ENCODE measurements around the gene CFTR. TPM values are rescaled to one million over a fixed set of nuclear protein-coding genes. Genes with fewer than 3 reads are reported as not detected.

Gene CFTR
- total and polyA plus RNA-seq, 2 donors from 2014 or later, result 2.5 to 12.8 TPM

GRCh38 chr7:117616694-117617093 lies 136.9 kb downstream of the CFTR start:
- Histone ChIP-seq H3K4me3 (ENCODE audit: low read length in 3 of 3) (no peak overlapping the region), H3K9me3 (ENCODE audit: control insufficient read depth in 2 of 3, insufficient read depth in 1 of 3, low read length in 3 of 3) (no peaks in the 10 kb centered on the region), H3K9ac (ENCODE audit: low read length in 3 of 3) (no peak overlapping the region), H3K27me3 (ENCODE audit: control insufficient read depth, insufficient read depth, low read length) (no peaks in the 10 kb centered on the region), H3K27ac (ENCODE audit: low read depth in 2 of 2, low read length in 2 of 2) (no peak overlapping the region), H3K4me1 (ENCODE audit: control insufficient read depth in 2 of 3, insufficient read depth in 2 of 3, low read depth in 1 of 3, low read length in 3 of 3) (no peaks in the 10 kb centered on the region), H3K36me3 (ENCODE audit: control insufficient read depth in 2 of 3, insufficient read depth in 3 of 3, low read length in 3 of 3) (no peaks in the 10 kb centered on the region)
- TF ChIP-seq CTCF (IDR thresholded peaks at IDR 0.05; ENCODE audit: borderline replicate concordance, extremely low read depth, insufficient read depth), result no peak
- DNase-seq (peak in 2 of 5 donors; percentile 9 to 10), FAIRE-seq (no peak)
- intact Hi-C loops (cut with DNase I), result no loop called here

DNA sequence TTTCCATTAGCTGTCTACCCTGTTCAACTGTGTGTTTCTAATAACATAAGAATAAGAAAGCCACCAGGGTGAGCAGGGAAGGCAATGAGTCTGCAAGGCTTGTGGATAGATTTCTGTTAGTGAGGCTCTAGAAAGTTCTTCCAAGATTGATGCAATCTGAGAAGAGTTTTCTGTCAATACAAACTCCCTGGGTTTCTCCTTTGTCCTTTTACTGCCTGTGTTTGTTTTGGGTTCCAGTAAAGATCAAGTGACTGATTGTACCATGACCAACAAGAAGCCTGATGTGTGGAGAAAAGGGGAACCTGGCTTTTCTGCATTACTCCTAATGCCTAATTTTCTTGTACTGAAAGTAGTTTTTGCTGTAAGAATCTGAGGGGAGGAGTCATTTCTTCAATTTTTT lies 139.9 kb downstream of the CFTR start:
- H3K27ac ChIP-seq (ENCODE audit: low read depth in 2 of 2, low read length in 2 of 2), result no peak overlapping the region
- no peak overlapping the region for H3K4me3 ChIP-seq (ENCODE audit: low read length in 3 of 3)
- H3K36me3 ChIP-seq (ENCODE audit: control insufficient read depth in 2 of 3, insufficient read depth in 3 of 3, low read length in 3 of 3), result no peaks in the 10 kb centered on the region
- no peaks in the 10 kb centered on the region for H3K4me1 ChIP-seq (ENCODE audit: control insufficient read depth in 2 of 3, insufficient read depth in 2 of 3, low read depth in 1 of 3, low read length in 3 of 3)
- H3K27me3 ChIP-seq (ENCODE audit: control insufficient read depth, insufficient read depth, low read length), result no peaks in the 10 kb centered on the region
- intact Hi-C loops (cut with DNase I), result no loop called here
- no peaks in the 10 kb centered on the region for H3K9me3 ChIP-seq (ENCODE audit: control insufficient read depth in 2 of 3, insufficient read depth in 1 of 3, low read length in 3 of 3)
- no peak overlapping the region for H3K9ac ChIP-seq (ENCODE audit: low read length in 3 of 3)
- TF ChIP-seq CTCF (IDR thresholded peaks at IDR 0.05; ENCODE audit: borderline replicate concordance, extremely low read depth, insufficient read depth), result no peak
- DNase-seq (no peak), FAIRE-seq (no peak)

DNA sequence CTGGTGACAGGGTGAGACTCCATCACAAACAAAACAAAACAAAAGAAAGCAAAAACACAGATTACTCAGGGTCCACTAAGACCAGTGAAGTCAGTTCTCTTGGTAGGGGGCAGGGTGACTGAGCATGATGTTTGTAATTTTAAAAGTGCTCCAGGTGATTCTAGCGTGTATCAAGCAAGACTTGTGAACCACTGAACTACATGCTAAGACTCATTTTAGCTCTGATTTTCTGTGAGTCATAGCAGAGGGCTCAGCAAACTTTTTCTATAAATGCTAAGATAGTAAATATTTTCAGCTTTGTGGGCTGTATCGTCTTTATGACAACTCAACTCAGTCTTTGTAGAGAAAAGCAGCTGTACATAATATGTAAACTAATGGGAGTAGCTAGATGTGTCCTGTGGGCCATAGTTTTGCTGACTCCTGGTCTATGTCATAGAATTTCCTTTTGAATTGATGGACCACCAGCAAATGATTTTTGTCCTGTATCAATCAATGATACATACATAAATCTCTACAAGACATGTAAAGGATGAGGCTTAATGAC lies 141.3 kb downstream of the CFTR start:
- no peak overlapping the region for H3K27ac ChIP-seq (ENCODE audit: low read depth in 2 of 2, low read length in 2 of 2)
- H3K9me3 ChIP-seq (ENCODE audit: control insufficient read depth in 2 of 3, insufficient read depth in 1 of 3, low read length in 3 of 3), result no peaks in the 10 kb centered on the region
- intact Hi-C loops (cut with DNase I), result no loop called here
- no peaks in the 10 kb centered on the region for H3K27me3 ChIP-seq (ENCODE audit: control insufficient read depth, insufficient read depth, low read length)
- H3K4me1 ChIP-seq (ENCODE audit: control insufficient read depth in 2 of 3, insufficient read depth in 2 of 3, low read depth in 1 of 3, low read length in 3 of 3), result no peaks in the 10 kb centered on the region
- H3K36me3 ChIP-seq (ENCODE audit: control insufficient read depth in 2 of 3, insufficient read depth in 3 of 3, low read length in 3 of 3), result no peaks in the 10 kb centered on the region
- DNase-seq (no peak), FAIRE-seq (no peak)
- no peak overlapping the region for H3K4me3 ChIP-seq (ENCODE audit: low read length in 3 of 3)
- H3K9ac ChIP-seq (ENCODE audit: low read length in 3 of 3), result no peak overlapping the region
- TF ChIP-seq CTCF (IDR thresholded peaks at IDR 0.05; ENCODE audit: borderline replicate concordance, extremely low read depth, insufficient read depth), result no peak

- Histone ChIP-seq H3K27ac (ENCODE audit: low read depth in 2 of 2, low read length in 2 of 2) (no peak overlapping the region), H3K4me1 (ENCODE audit: control insufficient read depth in 2 of 3, insufficient read depth in 2 of 3, low read depth in 1 of 3, low read length in 3 of 3) (no peaks in the 10 kb centered on the region), H3K4me3 (ENCODE audit: low read length in 3 of 3) (no peak overlapping the region), H3K9me3 (ENCODE audit: control insufficient read depth in 2 of 3, insufficient read depth in 1 of 3, low read length in 3 of 3) (no peaks in the 10 kb centered on the region), H3K27me3 (ENCODE audit: control insufficient read depth, insufficient read depth, low read length) (no peaks in the 10 kb centered on the region), H3K9ac (ENCODE audit: low read length in 3 of 3) (no peak overlapping the region), H3K36me3 (ENCODE audit: control insufficient read depth in 2 of 3, insufficient read depth in 3 of 3, low read length in 3 of 3) (no peaks in the 10 kb centered on the region)
- DNase-seq, result no peak
- FAIRE-seq, result no peak
- intact Hi-C loops (cut with DNase I), result no loop called here
- TF ChIP-seq CTCF (IDR thresholded peaks at IDR 0.05; ENCODE audit: borderline replicate concordance, extremely low read depth, insufficient read depth), result no peak
Measured at GRCh38 chr7:117623606-117624005, 143.8 kb downstream of the CFTR start.

All from kidney (tissue), 14 donors.